ENCODE measurements around the gene PDE4D. TPM values are rescaled to one million over a fixed set of nuclear protein-coding genes. Genes with fewer than 3 reads are reported as not detected.
"Not testable (repeated sequence)": the region's sequence is repeated elsewhere in the genome, so short reads cannot be mapped to it uniquely, and the experiment has no call there.

Gene PDE4D
- total RNA-seq, 1 donor from 2014 or later = 14.2 TPM

DNA sequence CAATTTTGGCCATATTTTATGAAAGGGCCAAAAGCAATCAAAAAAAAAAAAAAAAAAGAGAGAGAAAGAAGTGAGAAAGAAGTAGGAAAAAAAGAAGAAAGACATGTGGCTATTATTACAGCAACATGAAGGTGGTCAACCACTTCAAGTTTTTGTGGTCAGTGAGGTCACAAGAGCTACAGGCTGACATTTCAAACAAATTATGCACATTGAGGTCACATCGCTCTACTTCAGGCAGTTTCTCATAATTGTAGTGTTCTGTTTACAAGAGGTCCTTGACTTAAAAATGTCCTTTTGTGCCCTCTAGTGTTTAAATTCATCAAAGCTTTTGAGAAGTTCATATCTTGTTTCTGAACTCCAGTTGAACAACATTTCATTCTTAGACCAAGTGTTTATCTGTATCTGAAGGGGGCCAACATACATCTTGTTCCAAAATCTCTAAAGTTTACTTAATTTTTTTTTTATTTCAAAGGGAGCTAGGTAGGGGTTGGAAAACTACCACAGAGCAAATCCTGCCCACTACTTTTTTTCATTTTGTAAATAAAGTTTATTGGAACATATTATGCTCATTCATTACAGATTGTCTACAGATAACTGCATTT, 513.1 kb downstream of the PDE4D start:
- Mint-ChIP-seq H3K9me3 (ENCODE audit: unreplicated experiment) (peaks cover 4% of the 10 kb centered on the region), H3K4me3 (ENCODE audit: unreplicated experiment) (no peak overlapping the region), H3K36me3 (ENCODE audit: low read depth, unreplicated experiment) (no peaks in the 10 kb centered on the region), H3K27ac (ENCODE audit: unreplicated experiment) (no peak overlapping the region), H3K4me1 (ENCODE audit: low read depth, unreplicated experiment) (no peaks in the 10 kb centered on the region), H3K27me3 (ENCODE audit: low read depth, unreplicated experiment) (no peaks in the 10 kb centered on the region)
- peak; percentile 94 for DNase-seq (ENCODE audit: low read depth)
- Histone ChIP-seq H4K20me1 (ENCODE audit: insufficient read depth, low read length) (peaks cover 3% of the 10 kb centered on the region), H3K36me3 (ENCODE audit: insufficient read depth, low read length) (no peaks in the 10 kb centered on the region), H3K9ac (ENCODE audit: low read length) (no peak overlapping the region), H3K4me2 (ENCODE audit: low read length) (peak overlapping the region; percentile 55), H3K9me3 (ENCODE audit: insufficient read depth, low read depth, low read length) (no peaks in the 10 kb centered on the region), H3K4me3 (ENCODE audit: insufficient read depth, low read depth, low read length) (no peak overlapping the region), H3K4me1 (ENCODE audit: insufficient read depth, low read length) (no peaks in the 10 kb centered on the region), H2AFZ (ENCODE audit: low read depth, low read length) (no peak overlapping the region), H3K27me3 (ENCODE audit: insufficient read depth, low read length) (peaks cover 9% of the 10 kb centered on the region), H3K79me2 (ENCODE audit: insufficient read depth, low read length) (no peaks in the 10 kb centered on the region), H3K27ac (ENCODE audit: low read depth, low read length) (no peak overlapping the region)
- peak; percentile 69 for FAIRE-seq
- TF ChIP-seq, protein P1, sequence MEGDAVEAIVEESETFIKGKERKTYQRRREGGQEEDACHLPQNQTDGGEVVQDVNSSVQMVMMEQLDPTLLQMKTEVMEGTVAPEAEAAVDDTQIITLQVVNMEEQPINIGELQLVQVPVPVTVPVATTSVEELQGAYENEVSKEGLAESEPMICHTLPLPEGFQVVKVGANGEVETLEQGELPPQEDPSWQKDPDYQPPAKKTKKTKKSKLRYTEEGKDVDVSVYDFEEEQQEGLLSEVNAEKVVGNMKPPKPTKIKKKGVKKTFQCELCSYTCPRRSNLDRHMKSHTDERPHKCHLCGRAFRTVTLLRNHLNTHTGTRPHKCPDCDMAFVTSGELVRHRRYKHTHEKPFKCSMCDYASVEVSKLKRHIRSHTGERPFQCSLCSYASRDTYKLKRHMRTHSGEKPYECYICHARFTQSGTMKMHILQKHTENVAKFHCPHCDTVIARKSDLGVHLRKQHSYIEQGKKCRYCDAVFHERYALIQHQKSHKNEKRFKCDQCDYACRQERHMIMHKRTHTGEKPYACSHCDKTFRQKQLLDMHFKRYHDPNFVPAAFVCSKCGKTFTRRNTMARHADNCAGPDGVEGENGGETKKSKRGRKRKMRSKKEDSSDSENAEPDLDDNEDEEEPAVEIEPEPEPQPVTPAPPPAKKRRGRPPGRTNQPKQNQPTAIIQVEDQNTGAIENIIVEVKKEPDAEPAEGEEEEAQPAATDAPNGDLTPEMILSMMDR (IDR thresholded peaks at IDR 0.05; ENCODE audit: insufficient read depth, low read depth, low read length) = peak; percentile 54
- TF ChIP-seq EZH2 (IDR thresholded peaks at IDR 0.05; ENCODE audit: insufficient read depth, low read length) = no peak

DNA sequence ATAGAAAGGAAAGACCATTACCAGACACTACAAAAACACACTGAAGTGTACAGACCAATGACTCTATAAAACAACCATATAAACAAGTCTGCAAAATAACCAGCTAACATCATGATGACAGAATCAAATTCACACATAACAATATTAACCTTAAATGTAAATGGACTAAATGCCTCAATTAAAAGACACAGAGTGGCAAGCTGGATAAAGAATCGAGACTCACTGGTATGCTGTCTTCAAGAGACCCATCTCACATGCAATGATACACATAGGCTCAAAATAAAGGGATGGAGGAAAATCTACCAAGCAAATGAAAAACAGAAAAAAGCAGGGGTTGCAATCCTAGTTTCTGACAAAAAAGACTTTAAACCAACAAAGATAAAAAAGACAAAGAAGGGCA, 519.5 kb downstream of the PDE4D start:
- not testable (repeated sequence) for FAIRE-seq

DNA sequence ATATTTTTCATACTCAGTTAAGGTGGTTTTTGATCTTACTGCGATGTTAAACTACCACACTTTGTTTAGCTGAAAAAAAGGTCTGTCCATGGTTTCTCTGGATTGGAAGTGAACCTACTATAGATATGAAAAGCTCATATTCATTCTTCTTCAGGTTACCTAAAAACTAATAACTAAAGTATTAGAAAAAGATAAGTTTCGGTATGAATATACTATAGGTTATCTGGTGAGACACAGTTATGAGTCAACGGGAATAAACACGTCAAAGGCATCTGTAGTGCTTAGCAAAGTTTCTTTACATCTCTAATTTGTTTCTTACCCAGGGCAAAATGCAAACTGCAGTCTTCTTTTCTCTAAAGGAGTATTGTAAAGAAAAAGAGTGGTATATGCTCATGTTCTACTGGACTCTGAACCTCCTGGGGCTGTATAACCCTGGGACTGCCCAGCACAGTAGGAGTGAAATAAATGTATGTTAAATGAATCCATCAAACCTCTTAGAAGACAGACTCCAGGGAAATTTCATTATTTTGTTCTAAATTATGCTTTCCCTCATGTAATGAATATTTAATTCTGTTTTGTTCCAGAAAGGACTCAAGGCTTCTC, 521.9 kb downstream of the PDE4D start:
- Mint-ChIP-seq H3K4me3 (ENCODE audit: unreplicated experiment) (no peak overlapping the region), H3K4me1 (ENCODE audit: low read depth, unreplicated experiment) (no peaks in the 10 kb centered on the region), H3K27ac (ENCODE audit: unreplicated experiment) (no peak overlapping the region), H3K27me3 (ENCODE audit: low read depth, unreplicated experiment) (no peaks in the 10 kb centered on the region), H3K9me3 (ENCODE audit: unreplicated experiment) (peaks cover 16% of the 10 kb centered on the region), H3K36me3 (ENCODE audit: low read depth, unreplicated experiment) (no peaks in the 10 kb centered on the region)
- H2AFZ ChIP-seq (ENCODE audit: low read depth, low read length) = no peak overlapping the region
- H3K36me3 ChIP-seq (ENCODE audit: insufficient read depth, low read length) = no peaks in the 10 kb centered on the region
- FAIRE-seq (no peak), DNase-seq (ENCODE audit: low read depth) (no peak)
- peaks cover 7% of the 10 kb centered on the region for H3K27me3 ChIP-seq (ENCODE audit: insufficient read depth, low read length)
- H3K4me1 ChIP-seq (ENCODE audit: insufficient read depth, low read length) = no peaks in the 10 kb centered on the region
- no peaks in the 10 kb centered on the region for H3K79me2 ChIP-seq (ENCODE audit: insufficient read depth, low read length)
- H3K9me3 ChIP-seq (ENCODE audit: insufficient read depth, low read depth, low read length) = no peaks in the 10 kb centered on the region
- no peak overlapping the region for H3K4me3 ChIP-seq (ENCODE audit: insufficient read depth, low read depth, low read length)
- TF ChIP-seq, protein P1 (IDR thresholded peaks at IDR 0.05; ENCODE audit: insufficient read depth, low read depth, low read length) = no peak
- TF ChIP-seq EZH2 (IDR thresholded peaks at IDR 0.05; ENCODE audit: insufficient read depth, low read length) = no peak
- H3K9ac ChIP-seq (ENCODE audit: low read length) = no peak overlapping the region
- H3K4me2 ChIP-seq (ENCODE audit: low read length) = no peak overlapping the region
- no peak overlapping the region for H3K27ac ChIP-seq (ENCODE audit: low read depth, low read length)
- no peaks in the 10 kb centered on the region for H4K20me1 ChIP-seq (ENCODE audit: insufficient read depth, low read length)

More for the DNA sequence above, 519.5 kb downstream of the PDE4D start:
- H2AFZ ChIP-seq (ENCODE audit: low read depth, low read length); DNase-seq (ENCODE audit: low read depth); H3K27ac Mint-ChIP-seq (ENCODE audit: unreplicated experiment); H3K4me3 Mint-ChIP-seq (ENCODE audit: unreplicated experiment); H3K27me3 ChIP-seq (ENCODE audit: insufficient read depth, low read length); H4K20me1 ChIP-seq (ENCODE audit: insufficient read depth, low read length); H3K27me3 Mint-ChIP-seq (ENCODE audit: low read depth, unreplicated experiment); H3K4me1 ChIP-seq (ENCODE audit: insufficient read depth, low read length); H3K27ac ChIP-seq (ENCODE audit: low read depth, low read length); H3K9me3 ChIP-seq (ENCODE audit: insufficient read depth, low read depth, low read length); H3K4me1 Mint-ChIP-seq (ENCODE audit: low read depth, unreplicated experiment); H3K79me2 ChIP-seq (ENCODE audit: insufficient read depth, low read length); H3K36me3 ChIP-seq (ENCODE audit: insufficient read depth, low read length); H3K9ac ChIP-seq (ENCODE audit: low read length); H3K4me3 ChIP-seq (ENCODE audit: insufficient read depth, low read depth, low read length); H3K36me3 Mint-ChIP-seq (ENCODE audit: low read depth, unreplicated experiment); H3K4me2 ChIP-seq (ENCODE audit: low read length): not testable (repeated sequence)
- peaks cover 16% of the 10 kb centered on the region for H3K9me3 Mint-ChIP-seq (ENCODE audit: unreplicated experiment)

Data from astrocyte (in vitro differentiated cells and primary cell).